CD4-positive, alpha-beta T cell treated with Interferon gamma for 1 hour (primary cell): Measurements from ENCODE around the gene PPFIBP2.

Experiments
- DNase-seq: peaks from one replicate; pipeline ENCODE4 v3.0.0-alpha.2; 2020

The PPFIBP2 gene

GRCh38 chr11:7605186-7605943 lies 91.6 kb downstream of the PPFIBP2 start:
- DNase-seq = no peak

GRCh38 chr11:7606496-7606895 lies 92.7 kb downstream of the PPFIBP2 start:
- no peak for DNase-seq

DNA sequence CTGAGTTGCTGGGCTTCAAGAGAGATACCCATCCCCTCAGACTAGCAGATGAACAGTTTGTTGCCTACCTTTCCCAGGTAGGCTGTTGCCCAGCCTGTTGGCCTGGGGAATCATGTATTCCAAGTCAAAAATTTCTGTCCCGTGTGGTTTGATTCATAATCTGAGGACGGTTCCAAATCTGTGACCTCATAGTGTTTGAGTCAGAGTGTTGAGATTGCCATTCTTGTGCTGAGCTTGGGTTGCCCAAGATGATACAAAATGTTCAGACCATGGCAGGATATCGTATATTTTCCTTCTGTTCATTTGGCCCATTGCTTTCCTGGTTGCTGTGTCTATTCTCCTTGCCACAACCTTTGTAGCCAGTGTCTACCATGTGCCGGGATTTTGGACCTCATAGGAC lies 95.2 kb downstream of the PPFIBP2 start:
- no peak for DNase-seq

GRCh38 chr11:7609521-7609920 lies 95.7 kb downstream of the PPFIBP2 start:
- DNase-seq = no peak

- DNase-seq = no peak
Measured at GRCh38 chr11:7610393-7610792, 96.6 kb downstream of the PPFIBP2 start.

DNA sequence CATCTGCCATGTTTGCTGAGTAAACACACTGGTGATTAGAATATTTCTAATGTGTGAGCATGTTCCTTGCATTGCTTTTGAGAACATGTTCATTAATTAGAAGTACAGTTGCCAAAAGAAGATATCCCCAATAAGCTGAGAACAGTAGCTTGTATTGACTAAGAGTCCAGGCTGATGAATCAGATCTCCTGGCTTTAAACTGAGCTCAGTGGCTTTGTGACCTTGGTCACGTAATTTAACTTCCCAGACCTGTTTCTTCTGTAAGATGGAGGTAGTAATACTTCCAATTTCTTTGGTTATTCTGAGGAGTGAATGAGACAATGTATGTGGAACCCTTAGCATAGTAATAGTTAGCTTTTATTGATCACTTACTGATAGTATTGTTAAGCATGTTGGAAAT lies 97.6 kb downstream of the PPFIBP2 start:
- no peak for DNase-seq

GRCh38 chr11:7612056-7612660 lies 98.4 kb downstream of the PPFIBP2 start:
- DNase-seq = no peak

GRCh38 chr11:7612661-7613393 lies 99.0 kb downstream of the PPFIBP2 start:
- no peak for DNase-seq

DNA sequence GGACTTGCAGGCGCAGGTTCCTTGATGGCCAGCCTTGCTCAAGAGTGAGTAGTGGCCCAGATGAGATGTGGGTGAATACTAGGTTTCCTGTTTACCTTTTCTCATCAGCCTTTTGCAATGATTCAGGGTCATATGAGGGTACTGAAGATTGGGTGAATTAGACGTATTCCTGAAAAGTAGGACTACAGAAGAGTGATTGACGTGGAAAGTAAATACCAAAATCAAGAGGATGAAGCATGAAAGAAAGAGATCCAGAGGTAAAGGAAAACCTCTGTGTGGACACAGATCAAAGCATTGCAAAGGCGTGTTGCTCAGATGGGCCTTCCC lies 99.6 kb downstream of the PPFIBP2 start:
- DNase-seq = no peak

- DNase-seq = no peak
Measured at GRCh38 chr11:7614656-7615055, 100.9 kb downstream of the PPFIBP2 start.

DNA sequence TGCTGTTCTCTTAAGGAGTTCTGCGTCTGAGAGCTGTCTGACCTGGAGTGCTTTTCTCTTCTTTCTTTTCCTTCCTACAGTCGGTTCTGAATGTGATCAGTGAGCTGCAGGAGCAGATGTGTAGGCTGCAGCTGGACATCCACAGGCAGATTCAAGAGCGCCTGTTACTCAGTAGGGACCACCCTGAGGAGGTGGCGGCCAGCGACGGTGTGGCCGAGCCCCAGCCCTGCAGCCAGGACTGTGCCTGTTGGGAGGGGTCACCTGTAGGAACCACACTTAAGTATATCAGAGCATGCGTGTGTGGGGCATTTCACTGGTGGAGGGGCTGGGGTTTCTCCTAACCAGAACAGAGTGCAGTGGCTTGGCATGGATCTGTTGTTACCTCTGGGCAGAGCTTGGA lies 103.2 kb downstream of the PPFIBP2 start:
- DNase-seq = no peak

GRCh38 chr11:7619322-7619721 lies 105.5 kb downstream of the PPFIBP2 start:
- no peak for DNase-seq

- no peak for DNase-seq
Measured at GRCh38 chr11:7621090-7621489, 107.3 kb downstream of the PPFIBP2 start.

DNA sequence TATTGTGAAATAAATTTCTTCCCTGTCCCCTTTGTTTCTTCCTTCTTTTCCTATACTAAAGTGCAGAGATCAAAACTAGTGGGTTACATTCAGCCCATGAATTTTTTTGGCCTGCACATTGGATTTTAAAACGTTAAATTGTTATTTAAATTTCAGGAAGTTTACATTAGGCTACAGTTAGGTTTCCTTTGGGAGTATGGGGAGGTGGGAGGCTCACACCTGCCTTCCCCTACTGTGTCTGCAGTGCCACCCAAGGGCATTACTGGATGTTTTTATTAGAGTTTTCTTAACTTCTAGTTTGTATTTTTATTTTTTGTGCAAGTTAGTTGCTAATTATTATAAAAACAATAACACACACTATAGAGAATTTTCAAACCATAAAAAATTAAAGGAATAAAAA lies 107.8 kb downstream of the PPFIBP2 start:
- no peak for DNase-seq

DNA sequence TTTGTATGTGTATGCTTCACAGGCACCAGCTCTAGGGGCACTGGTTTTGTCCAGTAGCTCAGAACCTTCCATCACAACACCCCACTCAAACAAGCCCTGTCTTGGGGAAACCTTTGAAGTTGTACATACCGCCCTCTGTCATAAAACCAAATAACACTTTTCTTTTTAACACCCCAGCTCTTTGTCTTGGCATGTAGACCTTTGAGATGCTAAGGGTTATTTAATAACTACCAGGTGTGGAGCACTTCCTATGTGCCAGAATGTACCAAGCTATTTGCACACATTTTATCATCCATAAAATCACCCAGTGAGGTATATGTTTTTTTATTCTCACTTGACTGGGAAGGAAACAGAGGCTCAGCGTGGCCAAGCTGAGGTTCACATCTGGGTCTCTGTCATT lies 108.9 kb downstream of the PPFIBP2 start:
- no peak for DNase-seq

- DNase-seq = no peak
Measured at GRCh38 chr11:7628660-7629059, 114.9 kb downstream of the PPFIBP2 start.

GRCh38 chr11:7630002-7630401 lies 116.2 kb downstream of the PPFIBP2 start:
- no peak for DNase-seq

GRCh38 chr11:7632211-7632610 lies 118.4 kb downstream of the PPFIBP2 start:
- DNase-seq = no peak

DNA sequence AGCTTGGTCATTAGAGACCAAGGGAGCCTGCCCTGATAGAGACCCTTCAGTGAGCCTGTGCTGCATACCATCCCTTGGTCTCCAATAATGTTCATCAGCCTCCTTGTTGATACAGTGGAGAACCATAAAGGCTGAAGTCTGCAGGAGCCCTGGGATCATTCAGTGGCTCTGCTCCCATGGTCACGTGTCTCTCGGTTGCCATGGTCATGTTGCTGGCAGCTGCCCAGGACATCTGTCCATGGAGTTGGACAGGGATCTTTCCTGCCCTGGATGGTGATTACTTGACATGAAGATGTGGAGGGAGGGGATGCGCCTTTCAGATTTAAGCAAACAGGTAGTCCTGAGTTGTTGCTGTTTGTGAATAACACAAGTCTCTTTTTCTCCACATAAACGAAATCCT lies 121.3 kb downstream of the PPFIBP2 start:
- DNase-seq = no peak

DNA sequence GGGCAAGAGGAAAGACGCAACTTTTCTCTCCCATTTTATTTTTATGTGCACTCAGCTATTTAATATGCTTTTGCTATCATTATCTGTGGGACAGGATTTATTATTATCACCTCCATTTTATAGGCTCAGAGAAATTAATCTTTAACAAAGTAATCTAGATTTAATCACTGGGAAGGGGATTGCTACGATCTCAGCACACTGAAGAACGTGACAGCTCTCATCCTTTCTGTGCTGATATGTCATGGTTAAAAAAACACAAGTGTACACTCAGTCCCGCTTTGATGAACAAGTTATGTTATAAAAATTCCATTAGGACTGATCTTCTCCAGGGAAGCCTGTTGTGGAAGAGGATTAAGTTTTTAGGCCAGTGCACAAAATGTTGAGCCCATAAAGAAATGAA lies 121.9 kb downstream of the PPFIBP2 start:
- DNase-seq = no peak

DNA sequence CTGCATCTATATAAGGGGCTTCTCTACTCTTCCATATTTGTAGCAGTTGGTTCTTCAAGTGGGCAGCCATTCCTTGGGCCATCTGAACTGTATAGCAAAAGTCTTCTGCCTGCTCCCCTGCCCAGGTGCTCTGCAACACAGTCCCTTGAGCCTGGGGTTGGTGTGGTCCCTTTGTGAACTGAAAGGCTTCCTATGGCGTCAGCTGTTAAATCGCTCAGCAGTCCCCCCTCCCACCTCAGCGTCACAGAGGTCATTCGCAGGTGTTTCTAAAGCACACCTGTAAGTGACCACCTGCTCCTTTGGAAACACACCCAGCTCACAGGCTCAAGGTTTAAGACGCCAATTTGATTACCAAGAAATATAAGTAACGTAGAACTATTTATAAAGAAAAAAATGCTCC lies 122.6 kb downstream of the PPFIBP2 start:
- no peak for DNase-seq

DNA sequence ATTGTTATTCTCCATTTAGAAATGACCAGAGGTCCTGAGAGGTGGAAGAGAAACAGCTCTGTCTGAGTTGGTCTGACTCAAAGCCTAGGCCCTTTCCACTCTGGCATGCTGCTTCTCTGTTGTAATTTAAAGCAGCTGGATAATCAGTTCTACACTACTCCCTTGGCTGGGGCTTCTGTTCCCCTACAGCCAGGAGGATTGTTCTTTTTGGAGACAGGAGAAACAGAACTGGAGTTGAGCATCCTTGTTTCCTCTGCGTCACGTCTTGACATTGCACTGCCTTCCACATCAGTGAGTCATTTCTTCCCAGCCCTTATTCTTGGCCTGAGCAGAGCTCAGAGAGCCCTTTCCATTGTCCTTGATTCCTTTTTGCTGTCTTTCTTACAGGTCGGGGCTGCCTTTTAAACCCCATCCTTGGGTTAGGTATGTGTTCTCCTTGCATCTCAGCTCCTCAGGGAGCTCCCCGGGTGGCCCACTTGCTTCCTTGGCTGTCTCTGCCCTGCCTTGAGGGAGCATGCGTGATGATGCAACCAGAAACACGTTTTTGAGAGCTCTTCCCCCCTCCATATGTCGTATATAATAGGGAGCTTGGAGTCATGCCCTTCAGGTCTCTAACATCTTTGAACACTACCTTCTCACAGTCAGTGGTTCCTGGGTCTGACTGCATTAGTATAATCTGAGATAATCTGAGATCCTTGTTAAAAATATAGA lies 123.8 kb downstream of the PPFIBP2 start:
- DNase-seq = no peak
